NCI-H526 (cell line): ENCODE data around the gene SSTR3.
"Not testable (repeated sequence)": the region's sequence is repeated elsewhere in the genome, so short reads cannot be mapped to it uniquely, and the experiment has no call there.

Source experiments
- DNase-seq, 2 experiments: peaks; one replicate each; lab custom pipeline; 2025; lab: John Stamatoyannopoulos, UW

Gene SSTR3

GRCh38 chr22:37212174-37212906 lies at the start of gene SSTR3:
TSS of gene SSTR3 (minus strand) at chr22:37212477. CDS start at chr22:37207803, 4,674 bp downstream.
- peak in 1 of 2 experiments; percentile 12 for DNase-seq

GRCh38 chr22:37260901-37261336 lies 48.6 kb upstream of the SSTR3 start:
- peak in 1 of 2 experiments; percentile 66 for DNase-seq

DNA sequence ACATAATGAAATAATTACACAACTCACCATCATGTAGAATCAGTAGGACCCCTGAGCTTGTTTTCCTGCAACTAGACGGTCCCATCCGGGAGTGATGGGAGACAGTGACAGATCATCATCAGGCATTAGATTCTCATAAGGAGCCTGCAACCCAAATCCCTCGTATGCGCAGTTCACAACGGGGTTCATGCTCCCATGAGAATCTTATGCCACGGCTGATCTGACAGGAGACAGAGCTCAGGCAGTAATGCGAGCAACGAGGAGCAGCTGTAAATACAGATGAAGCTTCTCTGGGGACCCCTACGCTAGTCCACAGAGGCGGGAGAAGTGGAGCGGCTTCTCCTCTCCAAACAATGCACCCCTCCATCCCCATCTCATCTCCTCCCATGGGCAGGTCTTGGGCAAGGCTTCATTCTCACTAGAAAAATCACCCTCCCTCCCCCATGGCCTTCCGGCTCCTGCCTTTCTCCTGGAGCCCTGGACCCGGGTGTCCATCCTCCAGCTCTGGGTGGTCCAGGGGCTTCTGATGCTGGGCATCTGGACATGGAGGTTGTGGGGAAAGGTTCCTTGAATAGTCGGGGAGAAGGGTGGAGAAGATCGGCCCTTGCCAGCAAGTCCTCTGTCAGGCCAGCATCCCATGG lies 48.0 kb upstream of the SSTR3 start:
- no peak for DNase-seq

GRCh38 chr22:37259540-37260029 lies 47.3 kb upstream of the SSTR3 start:
- peak; percentile 57 to 76 for DNase-seq

GRCh38 chr22:37258753-37259401 lies 46.6 kb upstream of the SSTR3 start:
- DNase-seq = peak; percentile 80 to 83

DNA sequence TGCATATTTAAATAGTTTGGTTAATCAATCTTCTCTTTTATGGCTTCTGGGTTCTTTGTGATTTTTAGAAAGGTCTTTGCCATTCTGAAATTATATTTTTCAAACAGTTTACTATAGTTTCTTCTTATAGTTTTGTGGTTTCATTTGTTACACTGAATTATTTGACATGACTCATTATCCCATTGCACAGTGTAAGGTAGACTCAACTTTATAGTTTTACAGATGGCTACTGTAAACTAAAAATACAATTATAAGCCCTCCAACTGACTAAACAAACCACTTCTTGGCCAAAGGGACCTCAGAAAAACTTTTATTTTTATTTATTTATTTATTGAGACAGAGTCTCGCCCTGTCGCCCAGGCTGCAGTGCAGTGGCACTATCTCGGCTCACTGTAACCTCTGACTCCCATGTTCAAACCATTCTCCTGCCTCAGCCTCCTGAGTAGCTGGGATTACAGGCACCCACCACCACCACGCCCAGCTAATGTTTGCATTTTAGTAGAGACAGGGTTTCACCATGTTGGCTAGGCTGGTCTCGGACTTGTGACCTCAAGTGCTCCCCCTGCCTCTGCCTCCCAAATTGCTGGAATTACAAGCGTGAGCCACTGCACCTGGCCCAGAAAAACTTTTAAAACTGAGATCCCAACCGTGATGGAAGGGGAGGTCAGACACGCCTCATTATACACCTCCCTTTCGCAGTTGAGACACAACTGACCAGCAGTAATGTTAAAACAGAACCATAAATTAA lies 45.9 kb upstream of the SSTR3 start:
- DNase-seq = peak in 1 of 2 experiments; percentile 8

- DNase-seq = peak; percentile 21 to 67
Observed at GRCh38 chr22:37256075-37256726, 43.9 kb upstream of the SSTR3 start.

GRCh38 chr22:37255558-37256006 lies 43.3 kb upstream of the SSTR3 start:
- DNase-seq = no peak

- DNase-seq = no peak
Observed at GRCh38 chr22:37254867-37255233, 42.6 kb upstream of the SSTR3 start.

DNA sequence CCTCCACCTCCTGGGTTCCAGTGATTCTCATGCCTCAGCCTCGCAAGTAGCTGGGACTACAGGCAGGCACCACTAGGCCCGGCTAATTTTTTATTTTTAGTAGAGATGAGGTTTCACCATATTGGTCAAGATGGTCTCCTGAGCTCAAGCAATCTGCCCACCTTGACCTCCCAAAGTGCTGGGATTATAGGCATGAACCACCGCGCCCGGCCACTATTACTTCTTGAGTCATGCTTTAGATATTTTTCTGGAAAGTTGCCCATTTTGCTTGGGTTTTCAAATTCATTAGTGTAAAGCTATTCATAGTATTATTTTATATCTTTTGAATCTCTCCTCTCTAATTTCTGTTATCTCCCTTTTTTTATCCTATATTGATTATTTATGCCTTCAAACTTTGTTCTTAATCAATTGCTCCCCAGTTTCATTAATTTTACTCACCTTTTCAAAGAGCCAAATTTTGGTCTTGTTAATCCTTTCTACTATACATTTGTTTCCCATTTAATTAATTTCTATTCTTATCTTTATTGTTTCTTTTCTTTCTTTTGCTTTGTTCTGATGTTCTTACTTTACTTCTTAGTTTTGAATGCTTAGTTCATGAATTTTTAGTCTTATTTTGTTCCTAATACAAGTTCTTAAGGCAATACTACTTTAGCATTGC lies 42.1 kb upstream of the SSTR3 start:
- DNase-seq = no peak

DNA sequence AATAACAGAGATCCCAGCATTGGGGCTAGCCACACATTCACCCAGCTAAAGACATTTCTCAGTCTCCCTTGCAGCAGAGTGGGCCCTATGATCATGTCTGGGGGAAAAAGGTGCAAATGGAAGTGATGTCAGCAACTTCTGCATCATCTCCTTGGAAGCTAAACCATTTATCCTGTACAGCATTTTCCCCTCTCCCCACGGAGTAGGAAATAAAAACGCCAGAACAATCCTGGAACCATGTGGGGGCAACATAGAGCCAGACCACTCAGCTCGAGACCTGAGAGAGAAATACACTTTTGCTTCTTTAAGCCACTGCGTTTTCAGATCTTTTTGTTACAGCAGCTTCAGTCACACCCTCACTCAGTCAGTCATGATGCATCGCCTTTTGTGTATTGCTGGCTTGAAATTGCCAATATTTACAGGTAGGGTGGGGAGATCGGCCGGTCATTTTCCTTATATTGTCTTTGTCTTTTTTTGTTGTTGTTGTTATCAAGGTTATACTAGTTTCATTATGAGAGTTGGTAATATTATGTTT lies 40.9 kb upstream of the SSTR3 start:
- no peak for DNase-seq

- DNase-seq = not testable (repeated sequence)
Observed at GRCh38 chr22:37251836-37252235, 39.6 kb upstream of the SSTR3 start.

- peak; percentile 13 to 21 for DNase-seq
Observed at GRCh38 chr22:37249986-37250385, 37.7 kb upstream of the SSTR3 start.

- DNase-seq = peak; percentile 14 to 29
Observed at GRCh38 chr22:37248251-37248650, 36.0 kb upstream of the SSTR3 start.

DNA sequence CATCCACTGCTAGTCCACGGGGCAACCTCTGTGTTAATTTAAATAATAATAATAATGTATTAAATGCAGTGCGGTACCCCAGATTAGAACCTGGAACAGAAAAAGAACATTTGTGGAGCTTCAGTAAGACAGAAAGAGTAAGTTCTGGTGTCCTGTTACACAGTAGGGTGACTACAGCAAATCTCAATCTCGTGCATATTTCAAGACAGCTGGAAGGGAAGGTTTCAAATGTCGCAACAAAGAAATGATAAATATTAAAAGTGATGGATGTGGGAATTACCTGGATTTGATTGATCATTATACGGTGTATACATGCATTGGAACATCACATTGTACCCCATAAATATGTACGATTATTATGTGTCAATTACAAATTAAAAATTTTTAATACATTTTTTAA lies 33.5 kb upstream of the SSTR3 start:
- no peak for DNase-seq

DNA sequence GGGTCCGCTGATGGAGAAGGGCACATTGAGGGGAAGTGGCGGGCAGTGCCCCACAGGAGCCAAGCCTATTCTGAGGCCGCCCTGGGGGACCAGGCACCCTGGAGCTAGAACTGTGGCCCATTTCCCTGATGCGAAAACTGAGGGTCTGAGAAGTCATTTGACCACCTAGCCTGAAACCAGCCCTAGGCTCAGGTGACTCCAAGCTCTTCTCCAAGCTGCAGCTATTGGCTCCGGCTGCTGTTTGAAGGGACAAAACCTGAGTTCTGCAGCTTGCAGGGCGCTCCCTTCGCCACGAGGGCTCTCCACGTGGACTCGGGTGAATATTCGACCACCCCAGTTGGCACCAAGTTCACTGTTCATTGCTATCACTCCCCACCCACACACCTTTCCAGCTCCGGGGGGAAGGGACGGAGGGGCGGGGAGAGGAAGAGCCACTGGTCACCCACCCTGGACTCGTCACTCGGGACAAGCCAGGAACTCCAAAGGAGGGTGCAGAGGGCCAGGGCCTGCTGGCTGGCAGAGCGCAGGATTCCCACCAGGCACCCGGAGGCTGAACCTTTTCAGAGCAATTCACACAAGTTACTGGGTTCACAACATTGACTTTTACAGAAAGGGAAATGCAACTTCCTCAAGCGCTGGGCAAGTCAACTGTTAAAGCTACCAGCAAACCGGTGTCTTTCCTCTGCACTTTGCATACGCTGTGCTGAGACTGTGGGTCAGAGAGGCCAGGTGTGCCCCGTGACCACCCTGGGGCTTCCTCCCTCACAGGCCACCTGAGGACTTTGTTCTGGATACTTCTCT lies 32.8 kb upstream of the SSTR3 start:
- peak in 1 of 2 experiments; percentile 61 for DNase-seq

GRCh38 chr22:37244114-37244921 lies 32.0 kb upstream of the SSTR3 start, which contains the start of gene RAC2:
TSS of gene RAC2 (minus strand) at chr22:37244269. CDS start at chr22:37244148, 121 bp downstream.
- peak in 1 of 2 experiments; percentile 28 for DNase-seq

- DNase-seq = no peak
Observed at GRCh38 chr22:37243402-37244113, 31.3 kb upstream of the SSTR3 start.
